ENCODE results near the gene CHRNB4. TPM values are rescaled to one million over a fixed set of nuclear protein-coding genes. Genes with fewer than 3 reads are reported as not detected.
A peak's percentile ranks its signal among the peaks of the same experiment; 100 is the strongest.

CHRNB4 gene
- total RNA-seq, 2 experiments from 2014 or later: not detected

- peaks cover 6% of the 10 kb centered on the region for H3K27me3 Mint-ChIP-seq
- H3K9me3 Mint-ChIP-seq: no peaks in the 10 kb centered on the region
- H3K4me3 Mint-ChIP-seq: no peak overlapping the region
- no peaks in the 10 kb centered on the region for H3K36me3 Mint-ChIP-seq
- DNase-seq: no peak
- no peaks in the 10 kb centered on the region for H3K4me1 Mint-ChIP-seq
- H3K27ac Mint-ChIP-seq: no peak overlapping the region
These were observed 11.8 kb downstream of the CHRNB4 start for GRCh38 chr15:78629031-78629715.

DNA sequence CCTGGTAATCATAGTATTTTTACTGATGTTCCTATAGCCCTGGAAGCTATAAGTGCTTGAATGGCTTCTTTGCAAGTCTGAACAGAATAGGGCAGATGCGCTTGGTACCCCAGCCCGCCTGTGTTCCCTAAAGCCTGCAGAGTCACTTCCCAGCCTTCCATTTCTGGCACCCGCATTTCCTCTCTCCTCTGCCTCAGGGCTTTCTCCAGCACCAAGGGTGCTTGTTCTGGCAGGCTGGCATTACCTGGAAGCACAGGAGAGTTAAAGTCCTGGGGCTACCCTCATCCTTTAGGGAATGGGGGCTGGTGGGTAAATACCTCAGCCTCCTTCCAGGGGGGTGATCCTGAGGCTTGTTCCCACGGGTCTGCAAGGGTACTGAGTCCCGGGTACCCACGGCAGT lies 12.8 kb downstream of the CHRNB4 start:
- Mint-ChIP-seq H3K27me3 (peaks cover 11% of the 10 kb centered on the region), H3K4me1 (no peaks in the 10 kb centered on the region), H3K9me3 (no peaks in the 10 kb centered on the region), H3K36me3 (no peaks in the 10 kb centered on the region), H3K4me3 (no peak overlapping the region), H3K27ac (no peak overlapping the region)
- DNase-seq: no peak

DNA sequence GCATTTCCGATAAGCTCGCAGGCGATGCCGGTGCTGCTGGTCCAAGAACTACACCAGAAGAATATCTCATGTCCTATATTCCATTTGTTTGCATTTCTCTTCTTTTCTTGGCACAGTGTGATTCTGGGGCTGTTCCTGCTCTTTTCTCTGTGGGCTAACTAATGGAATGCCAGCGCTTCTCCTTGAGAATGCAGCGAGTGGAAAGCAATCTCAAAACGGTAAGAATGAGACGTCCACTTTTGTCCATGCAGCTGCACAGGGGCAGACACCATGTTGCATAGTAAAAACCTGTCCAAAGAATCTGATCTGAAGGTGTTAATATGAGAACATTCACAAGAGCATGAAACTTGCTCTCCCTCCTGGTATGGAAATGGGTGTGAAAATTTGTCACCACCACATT lies 13.7 kb downstream of the CHRNB4 start:
- no peak overlapping the region for H3K4me3 Mint-ChIP-seq
- no peak for DNase-seq
- H3K36me3 Mint-ChIP-seq: no peaks in the 10 kb centered on the region
- no peaks in the 10 kb centered on the region for H3K4me1 Mint-ChIP-seq
- peaks cover 20% of the 10 kb centered on the region for H3K27me3 Mint-ChIP-seq
- no peak overlapping the region for H3K27ac Mint-ChIP-seq
- no peaks in the 10 kb centered on the region for H3K9me3 Mint-ChIP-seq

- H3K9me3 Mint-ChIP-seq: no peaks in the 10 kb centered on the region
- H3K36me3 Mint-ChIP-seq: no peaks in the 10 kb centered on the region
- H3K4me1 Mint-ChIP-seq: peaks cover 5% of the 10 kb centered on the region
- DNase-seq: no peak
- H3K27me3 Mint-ChIP-seq: peaks cover 28% of the 10 kb centered on the region
- no peak overlapping the region for H3K4me3 Mint-ChIP-seq
- no peak overlapping the region for H3K27ac Mint-ChIP-seq
These were observed 14.5 kb downstream of the CHRNB4 start for GRCh38 chr15:78626381-78626995.

GRCh38 chr15:78625606-78626280 lies 15.3 kb downstream of the CHRNB4 start:
- Mint-ChIP-seq H3K9me3 (no peaks in the 10 kb centered on the region), H3K4me3 (no peak overlapping the region), H3K27me3 (peaks cover 34% of the 10 kb centered on the region), H3K27ac (no peak overlapping the region), H3K4me1 (peaks cover 9% of the 10 kb centered on the region), H3K36me3 (no peaks in the 10 kb centered on the region)
- no peak for DNase-seq

DNA sequence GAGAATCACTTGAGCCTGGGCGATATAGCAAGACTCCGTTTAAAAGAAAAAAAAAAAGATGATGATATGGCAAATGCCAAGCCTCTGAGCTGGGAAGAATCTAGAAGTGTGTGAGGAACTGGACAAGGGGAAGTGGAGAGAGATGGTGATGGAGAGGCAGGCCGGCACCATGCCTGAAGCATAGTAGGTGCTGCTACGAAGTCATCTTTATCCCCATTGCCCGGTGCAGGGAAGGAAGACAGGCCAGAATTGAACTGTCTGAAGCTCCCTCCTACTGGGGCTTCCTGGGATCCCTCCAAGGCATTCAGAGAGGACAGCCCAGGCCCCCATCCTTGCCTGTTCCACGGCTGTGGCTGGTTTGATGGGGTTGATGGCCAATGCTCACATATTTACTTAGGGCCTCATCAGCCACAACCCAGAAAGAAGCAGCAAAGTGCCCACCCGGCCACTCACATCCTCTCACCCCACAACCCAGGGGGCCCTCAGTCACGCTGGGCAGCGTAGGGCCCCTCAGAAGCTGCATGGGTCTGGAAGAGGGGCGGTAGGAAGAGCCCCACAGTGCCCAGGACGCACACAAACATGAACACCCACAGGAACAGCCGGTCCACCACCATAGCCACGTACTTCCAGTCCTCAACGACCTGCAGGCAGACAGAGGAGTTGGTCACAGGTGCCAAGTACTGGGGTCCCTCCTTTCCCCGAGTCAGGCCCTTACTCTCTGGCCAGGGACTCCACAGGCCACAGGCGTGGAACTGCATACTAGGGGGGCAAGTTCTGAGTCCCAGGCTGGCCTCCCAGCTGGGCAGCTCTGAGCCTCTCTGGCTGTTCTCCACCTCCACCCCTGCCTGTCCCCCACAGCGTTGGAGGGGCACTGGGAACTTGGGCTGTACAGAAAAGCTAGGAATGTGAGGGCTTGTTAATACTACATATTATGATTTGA lies 16.1 kb downstream of the CHRNB4 start:
- no peak for DNase-seq
- no peaks in the 10 kb centered on the region for H3K36me3 Mint-ChIP-seq
- H3K27ac Mint-ChIP-seq: no peak overlapping the region
- H3K27me3 Mint-ChIP-seq: peaks cover 38% of the 10 kb centered on the region
- no peaks in the 10 kb centered on the region for H3K9me3 Mint-ChIP-seq
- H3K4me1 Mint-ChIP-seq: peaks cover 9% of the 10 kb centered on the region
- H3K4me3 Mint-ChIP-seq: no peak overlapping the region

DNA sequence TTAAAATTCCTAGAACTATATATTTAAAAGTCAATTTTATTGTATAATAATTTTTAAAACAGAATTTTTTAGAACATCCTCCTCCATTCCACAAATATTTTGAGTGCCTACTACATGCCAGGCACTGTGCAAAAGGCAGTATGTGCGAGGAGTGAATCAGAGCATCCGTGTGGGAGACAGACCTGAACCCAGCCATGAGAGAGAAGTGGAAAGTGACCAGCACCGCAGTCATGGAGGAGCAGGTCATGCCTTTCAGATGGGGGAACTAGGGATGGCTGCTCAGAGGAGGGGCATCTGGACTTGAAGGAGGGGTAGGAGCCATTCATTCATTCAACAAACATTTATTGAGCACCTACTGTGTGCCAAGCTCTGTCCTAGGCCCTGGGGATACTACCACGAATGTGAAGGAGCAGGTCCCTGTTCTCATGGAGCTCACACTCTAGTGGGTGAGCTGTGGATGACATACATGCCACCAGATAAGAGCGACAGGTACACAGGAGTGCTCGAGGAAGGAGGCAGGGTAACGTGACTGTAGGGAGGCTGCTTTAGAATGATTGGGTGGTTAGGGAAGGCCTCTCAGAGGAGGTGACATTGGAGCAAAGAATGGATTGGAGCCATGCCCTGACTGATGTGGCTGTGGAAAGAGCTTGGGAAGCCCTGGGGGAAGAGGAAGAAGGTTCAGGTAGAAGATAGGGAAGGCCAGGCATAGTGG lies 17.1 kb downstream of the CHRNB4 start:
- Mint-ChIP-seq H3K4me1 (peaks cover 14% of the 10 kb centered on the region), H3K4me3 (no peak overlapping the region), H3K27me3 (peaks cover 48% of the 10 kb centered on the region), H3K9me3 (no peaks in the 10 kb centered on the region), H3K27ac (no peak overlapping the region), H3K36me3 (no peaks in the 10 kb centered on the region)
- DNase-seq: no peak

DNA sequence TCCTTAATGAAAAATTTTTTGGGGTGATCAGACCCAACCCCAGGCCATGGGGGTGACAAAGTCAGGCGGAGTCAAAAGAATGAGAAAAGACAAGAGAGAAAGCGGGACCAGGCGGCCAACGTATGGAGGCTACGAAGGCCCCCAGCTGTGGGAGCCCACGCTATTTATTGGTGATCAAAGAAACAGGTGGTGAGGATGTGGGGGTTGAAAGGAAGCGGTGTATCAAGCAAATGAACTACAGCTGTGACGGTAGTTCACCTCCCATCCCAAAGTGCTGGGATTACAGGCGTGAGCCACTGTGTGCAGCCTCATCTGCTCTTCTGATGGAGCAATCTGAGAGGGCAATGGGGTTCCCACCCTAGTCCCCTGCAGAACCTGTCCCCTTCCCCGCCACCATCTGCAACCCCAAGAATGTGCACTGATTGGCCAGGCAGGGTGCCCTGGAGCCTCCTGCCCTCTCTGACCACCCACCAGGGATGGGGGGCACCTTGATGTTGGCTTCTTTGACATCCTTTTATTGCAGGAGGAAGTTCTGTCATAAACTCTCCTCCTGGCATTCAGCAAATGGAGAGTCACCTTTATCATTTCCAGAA lies 19.1 kb downstream of the CHRNB4 start:
- H3K4me3 Mint-ChIP-seq: no peak overlapping the region
- peaks cover 16% of the 10 kb centered on the region for H3K4me1 Mint-ChIP-seq
- H3K27me3 Mint-ChIP-seq: peaks cover 54% of the 10 kb centered on the region

GRCh38 chr15:78620527-78621421 lies 20.2 kb downstream of the CHRNB4 start, which contains the start of gene CHRNA3:
TSS of gene CHRNA3 (minus strand) at chr15:78620996. CDS start at chr15:78620794, 202 bp downstream.
- H3K4me3 Mint-ChIP-seq: peak within 1 kb of the TSS; percentile 29
- no peaks in the 10 kb centered on the region for H3K9me3 Mint-ChIP-seq
- no peak within 1 kb of the TSS for H3K27ac Mint-ChIP-seq
- DNase-seq: no peak
- H3K4me1 Mint-ChIP-seq: peaks cover 16% of the 10 kb centered on the region
- no peaks in the 10 kb centered on the region for H3K36me3 Mint-ChIP-seq
- H3K27me3 Mint-ChIP-seq: peaks cover 54% of the 10 kb centered on the region

More for the DNA sequence above, 19.1 kb downstream of the CHRNB4 start:
- Mint-ChIP-seq H3K27ac (no peak overlapping the region), H3K36me3 (no peaks in the 10 kb centered on the region), H3K9me3 (no peaks in the 10 kb centered on the region)
- DNase-seq: no peak

DNA sequence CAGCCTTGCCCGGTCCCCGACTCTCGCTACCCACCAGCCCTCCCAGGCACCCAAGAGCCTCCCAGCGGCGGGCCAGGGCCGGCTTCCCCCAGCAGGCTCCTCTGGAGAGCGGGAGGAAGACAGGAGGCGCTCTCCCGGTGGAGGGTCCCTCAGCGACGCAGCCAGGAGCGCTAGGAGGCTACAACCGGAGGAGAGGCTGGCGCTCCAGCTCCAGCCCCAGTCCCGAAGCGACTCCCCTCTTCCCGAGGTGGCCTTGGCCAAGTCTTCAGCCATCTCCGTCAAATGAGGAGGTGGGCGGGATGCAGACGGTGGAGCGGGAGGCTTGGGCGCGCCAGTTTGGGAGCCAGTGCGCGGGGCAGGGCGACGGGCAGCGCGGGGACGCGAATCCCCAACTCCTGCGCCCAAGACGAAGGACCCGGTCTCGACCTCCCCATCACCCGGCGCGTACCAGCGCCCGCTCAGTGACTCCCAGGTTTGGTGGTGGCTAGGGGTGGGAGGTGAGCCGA lies 20.9 kb downstream of the CHRNB4 start:
- Mint-ChIP-seq H3K36me3 (no peaks in the 10 kb centered on the region), H3K4me3 (peak overlapping the region; percentile 18), H3K27me3 (peaks cover 54% of the 10 kb centered on the region), H3K4me1 (peaks cover 16% of the 10 kb centered on the region), H3K9me3 (no peaks in the 10 kb centered on the region), H3K27ac (no peak overlapping the region)
- peak; percentile 19 for DNase-seq

DNA sequence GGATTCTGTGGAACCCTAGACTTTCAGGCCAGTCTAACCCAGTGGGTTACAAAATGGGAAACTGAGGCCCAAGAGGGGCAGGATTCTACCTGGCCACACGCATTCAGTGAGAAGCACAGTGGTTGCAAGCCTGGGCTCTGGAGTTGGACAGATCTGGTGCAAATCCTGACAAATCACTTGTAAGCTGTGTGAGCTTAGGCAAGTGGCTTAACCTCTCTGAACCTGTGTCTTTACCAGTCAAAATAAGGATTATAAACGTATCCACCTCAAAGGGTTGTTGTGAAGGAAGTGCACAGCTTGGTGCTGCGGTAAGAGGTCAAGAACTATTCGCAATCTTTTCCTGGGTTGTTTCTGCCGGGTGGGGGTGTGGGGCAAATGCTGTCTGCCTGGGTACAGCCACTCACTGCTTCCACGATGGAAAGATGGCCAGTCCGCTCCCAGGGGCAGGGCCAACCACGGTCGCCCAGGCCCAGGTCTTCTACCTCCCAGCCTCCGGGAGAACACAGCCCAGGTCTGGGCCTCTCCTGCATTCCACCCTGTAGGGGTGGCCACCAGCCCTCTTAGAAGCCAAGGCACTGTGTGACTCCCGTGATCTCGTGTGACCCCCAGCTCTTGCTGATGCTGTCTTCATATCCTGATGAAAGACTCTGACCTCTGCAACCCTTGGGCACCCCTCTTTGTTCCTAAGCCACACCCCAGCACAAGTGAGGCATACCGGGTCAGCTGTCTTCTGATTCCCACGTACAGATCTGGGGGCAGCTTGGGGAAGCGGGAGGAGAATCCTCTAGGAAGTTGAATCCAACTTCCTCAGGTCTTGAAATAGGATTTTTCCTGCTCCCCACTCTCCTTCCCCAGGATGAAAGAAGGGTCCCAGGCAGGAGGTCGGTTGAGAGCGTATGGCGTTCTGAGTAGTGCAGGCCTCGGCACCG lies 21.7 kb downstream of the CHRNB4 start:
- no peaks in the 10 kb centered on the region for H3K36me3 Mint-ChIP-seq
- H3K4me3 Mint-ChIP-seq: peak overlapping the region; percentile 7
- DNase-seq: no peak
- no peak overlapping the region for H3K27ac Mint-ChIP-seq
- peaks cover 16% of the 10 kb centered on the region for H3K4me1 Mint-ChIP-seq
- H3K27me3 Mint-ChIP-seq: peaks cover 54% of the 10 kb centered on the region
- H3K9me3 Mint-ChIP-seq: no peaks in the 10 kb centered on the region

GRCh38 chr15:78618490-78618934 lies 22.5 kb downstream of the CHRNB4 start:
- H3K36me3 Mint-ChIP-seq: no peaks in the 10 kb centered on the region
- no peak overlapping the region for H3K4me3 Mint-ChIP-seq
- H3K4me1 Mint-ChIP-seq: peaks cover 16% of the 10 kb centered on the region
- peaks cover 51% of the 10 kb centered on the region for H3K27me3 Mint-ChIP-seq
- DNase-seq: peak; percentile 64
- no peak overlapping the region for H3K27ac Mint-ChIP-seq
- H3K9me3 Mint-ChIP-seq: no peaks in the 10 kb centered on the region
